ENCODE results near the gene SNTG2.
"Not testable (repeated sequence)": the region's sequence is repeated elsewhere in the genome, so short reads cannot be mapped to it uniquely, and the experiment has no call there.

The SNTG2 gene

GRCh38 chr2:1129982-1130381 lies 179.3 kb downstream of the SNTG2 start:
- FAIRE-seq, result no peak
- DNase-seq (ENCODE audit: insufficient read length), result no peak
- no peak for TF ChIP-seq POLR2A (IDR thresholded peaks at IDR 0.05; ENCODE audit: low read depth, low read length)
- TF ChIP-seq TAF1 (IDR thresholded peaks at IDR 0.05; ENCODE audit: borderline replicate concordance, low read depth, low read length), result no peak

DNA sequence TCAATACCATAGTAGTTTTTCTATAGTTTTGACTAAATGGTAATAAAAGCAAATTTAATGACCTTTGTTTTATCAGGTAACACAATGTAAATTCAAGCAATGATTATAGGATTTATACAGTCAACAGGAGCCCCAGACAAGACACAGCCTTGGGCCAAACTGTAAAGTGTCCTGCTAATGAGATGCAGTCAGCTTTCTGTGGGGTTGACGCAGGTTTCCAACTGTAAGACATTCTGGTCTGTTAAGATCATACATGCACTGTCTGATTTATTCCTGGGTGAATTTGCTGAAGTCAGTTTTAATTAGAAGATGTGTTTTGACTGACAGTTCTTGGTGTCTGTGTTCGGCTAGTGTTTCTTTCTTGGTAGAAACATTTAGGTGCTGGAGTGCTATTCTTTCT lies 180.3 kb downstream of the SNTG2 start:
- no peak for DNase-seq (ENCODE audit: insufficient read length)
- FAIRE-seq, result no peak
- TF ChIP-seq POLR2AphosphoS5 (IDR thresholded peaks at IDR 0.05; ENCODE audit: low read depth, low read length) (no peak), POLR2A (IDR thresholded peaks at IDR 0.05; ENCODE audit: low read depth, low read length) (no peak), TAF1 (IDR thresholded peaks at IDR 0.05; ENCODE audit: borderline replicate concordance, low read depth, low read length) (no peak)

DNA sequence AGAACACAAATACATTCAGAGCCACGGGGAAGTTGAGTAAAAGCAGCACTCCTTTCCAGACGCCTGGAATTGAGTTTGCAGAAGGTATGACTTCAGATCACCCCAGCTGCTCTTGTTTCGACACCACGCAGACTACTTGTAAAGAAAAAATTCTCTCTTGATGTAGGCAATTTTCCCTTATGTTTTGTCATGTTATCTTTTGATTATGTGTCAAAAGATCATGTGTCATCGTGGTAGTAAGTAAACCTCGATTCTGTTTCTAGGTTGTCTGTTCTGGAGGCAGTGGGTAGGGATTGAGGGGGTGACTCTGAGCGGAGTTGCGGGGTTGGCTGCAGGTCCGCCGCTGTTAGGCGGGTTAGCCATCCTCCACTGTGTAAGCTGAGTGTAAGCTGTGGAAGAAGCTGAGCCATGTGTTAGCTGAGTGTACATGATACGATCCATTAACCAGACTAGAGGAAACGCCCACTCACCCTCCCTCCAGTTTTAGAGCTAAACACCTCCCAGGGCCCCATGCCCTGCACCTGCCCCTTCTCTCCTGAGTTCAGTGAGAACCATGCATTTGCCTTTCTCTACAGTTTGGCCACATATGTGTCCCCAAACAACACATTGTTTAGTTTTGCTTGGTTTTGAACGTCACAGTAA lies 181.8 kb downstream of the SNTG2 start:
- DNase-seq (ENCODE audit: insufficient read length) (no peak), FAIRE-seq (no peak)
- TF ChIP-seq TAF1 (IDR thresholded peaks at IDR 0.05; ENCODE audit: borderline replicate concordance, low read depth, low read length) (no peak), POLR2A (IDR thresholded peaks at IDR 0.05; ENCODE audit: low read depth, low read length) (no peak), POLR2AphosphoS5 (IDR thresholded peaks at IDR 0.05; ENCODE audit: low read depth, low read length) (no peak)

DNA sequence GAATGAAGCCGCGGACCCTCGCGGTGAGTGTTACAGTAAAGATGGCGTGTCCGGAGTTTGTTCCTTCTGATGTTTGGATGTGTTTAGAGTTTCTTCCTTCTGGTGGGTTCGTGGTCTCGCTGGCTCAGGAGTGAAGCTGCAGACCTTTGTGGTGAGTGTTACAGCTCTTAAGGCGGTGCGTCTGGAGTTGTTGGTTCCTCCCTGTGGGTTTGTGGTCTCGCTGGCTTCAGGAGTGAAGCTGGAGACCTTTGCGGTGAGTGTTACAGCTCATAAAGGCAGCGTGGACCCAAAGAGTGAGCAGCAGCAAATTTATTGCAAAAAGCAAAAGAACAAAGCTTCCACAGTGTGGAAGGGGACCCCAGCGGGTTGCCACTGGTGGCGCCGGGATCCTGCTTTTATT lies 183.2 kb downstream of the SNTG2 start:
- FAIRE-seq; DNase-seq (ENCODE audit: insufficient read length): not testable (repeated sequence)

DNA sequence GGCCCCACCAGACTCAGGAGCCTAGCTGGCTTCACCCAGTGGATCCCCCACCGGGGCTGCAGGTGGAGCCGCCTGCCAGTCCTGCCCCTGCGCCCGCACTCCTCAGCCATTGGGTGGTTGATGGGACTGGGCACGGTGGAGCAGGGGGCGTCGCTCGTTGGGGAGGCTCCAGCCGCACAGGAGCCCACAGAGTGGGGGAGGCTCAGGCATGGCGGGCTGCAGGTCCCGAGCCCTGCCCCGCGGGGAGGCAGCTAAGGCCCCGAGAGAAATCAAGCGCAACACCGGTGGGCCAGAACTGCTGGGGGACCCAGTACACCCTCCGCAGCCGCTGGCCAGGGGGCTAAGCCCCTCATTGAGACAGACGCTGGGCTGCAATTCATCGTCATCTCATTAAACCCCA lies 184.0 kb downstream of the SNTG2 start:
- no peak for FAIRE-seq
- TF ChIP-seq TAF1 (IDR thresholded peaks at IDR 0.05; ENCODE audit: borderline replicate concordance, low read depth, low read length) (no peak), POLR2A (IDR thresholded peaks at IDR 0.05; ENCODE audit: low read depth, low read length) (no peak), POLR2AphosphoS5 (IDR thresholded peaks at IDR 0.05; ENCODE audit: low read depth, low read length) (no peak)
- DNase-seq (ENCODE audit: insufficient read length), result no peak

GRCh38 chr2:1136067-1136466 lies 185.4 kb downstream of the SNTG2 start:
- DNase-seq (ENCODE audit: insufficient read length), result no peak
- TF ChIP-seq POLR2AphosphoS5 (IDR thresholded peaks at IDR 0.05; ENCODE audit: low read depth, low read length) (no peak), TAF1 (IDR thresholded peaks at IDR 0.05; ENCODE audit: borderline replicate concordance, low read depth, low read length) (no peak), POLR2A (IDR thresholded peaks at IDR 0.05; ENCODE audit: low read depth, low read length) (no peak)
- FAIRE-seq, result no peak

- FAIRE-seq (no peak), DNase-seq (ENCODE audit: insufficient read length) (no peak)
- TF ChIP-seq TAF1 (IDR thresholded peaks at IDR 0.05; ENCODE audit: borderline replicate concordance, low read depth, low read length) (no peak), POLR2A (IDR thresholded peaks at IDR 0.05; ENCODE audit: low read depth, low read length) (no peak), POLR2AphosphoS5 (IDR thresholded peaks at IDR 0.05; ENCODE audit: low read depth, low read length) (no peak)
Measured at GRCh38 chr2:1136846-1137245, 186.2 kb downstream of the SNTG2 start.

DNA sequence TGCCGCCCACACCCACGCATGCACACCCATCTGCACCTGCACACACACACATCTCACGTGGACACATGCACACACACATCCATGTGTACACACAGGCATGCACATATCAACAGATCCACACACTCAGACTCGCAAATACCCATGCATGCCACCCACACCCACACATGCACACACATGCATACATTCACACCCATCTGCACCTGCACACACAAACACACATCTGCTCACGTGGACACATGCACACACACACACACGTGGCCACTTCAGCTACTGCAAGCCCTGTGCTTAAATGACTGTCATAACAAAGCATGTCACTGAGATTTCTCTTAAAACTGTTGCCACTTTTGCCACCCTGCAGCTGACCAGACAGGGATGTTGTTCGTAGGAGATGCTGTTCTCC lies 186.6 kb downstream of the SNTG2 start:
- no peak for TF ChIP-seq TAF1 (IDR thresholded peaks at IDR 0.05; ENCODE audit: borderline replicate concordance, low read depth, low read length)
- no peak for TF ChIP-seq POLR2A (IDR thresholded peaks at IDR 0.05; ENCODE audit: low read depth, low read length)
- TF ChIP-seq POLR2AphosphoS5 (IDR thresholded peaks at IDR 0.05; ENCODE audit: low read depth, low read length), result no peak
- no peak for FAIRE-seq
- DNase-seq (ENCODE audit: insufficient read length), result no peak

DNA sequence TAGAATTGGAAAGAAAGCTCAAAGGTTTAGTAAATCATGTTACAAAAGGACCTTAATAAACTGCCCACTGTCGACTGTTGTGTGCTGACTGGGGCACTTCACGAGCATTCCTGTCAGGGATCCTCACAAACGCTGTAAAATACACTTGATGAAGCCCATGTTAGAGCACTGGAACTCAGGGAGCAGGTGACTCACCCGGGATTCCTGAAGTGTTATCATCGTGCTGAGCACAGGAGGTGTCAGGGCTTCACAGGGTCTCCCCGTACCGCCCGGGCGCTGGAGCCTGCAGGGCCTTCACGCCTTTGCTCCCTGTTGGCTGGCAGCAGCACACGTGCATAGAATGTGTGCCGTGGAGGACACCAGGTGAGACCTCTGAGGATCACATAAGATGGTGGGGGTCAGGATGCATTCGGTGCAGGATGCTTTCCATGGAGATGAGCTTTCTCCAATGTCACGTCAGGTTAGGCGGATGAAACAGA lies 187.3 kb downstream of the SNTG2 start:
- DNase-seq (ENCODE audit: insufficient read length) (no peak), FAIRE-seq (no peak)
- TF ChIP-seq TAF1 (IDR thresholded peaks at IDR 0.05; ENCODE audit: borderline replicate concordance, low read depth, low read length) (no peak), POLR2AphosphoS5 (IDR thresholded peaks at IDR 0.05; ENCODE audit: low read depth, low read length) (no peak), POLR2A (IDR thresholded peaks at IDR 0.05; ENCODE audit: low read depth, low read length) (no peak)

DNA sequence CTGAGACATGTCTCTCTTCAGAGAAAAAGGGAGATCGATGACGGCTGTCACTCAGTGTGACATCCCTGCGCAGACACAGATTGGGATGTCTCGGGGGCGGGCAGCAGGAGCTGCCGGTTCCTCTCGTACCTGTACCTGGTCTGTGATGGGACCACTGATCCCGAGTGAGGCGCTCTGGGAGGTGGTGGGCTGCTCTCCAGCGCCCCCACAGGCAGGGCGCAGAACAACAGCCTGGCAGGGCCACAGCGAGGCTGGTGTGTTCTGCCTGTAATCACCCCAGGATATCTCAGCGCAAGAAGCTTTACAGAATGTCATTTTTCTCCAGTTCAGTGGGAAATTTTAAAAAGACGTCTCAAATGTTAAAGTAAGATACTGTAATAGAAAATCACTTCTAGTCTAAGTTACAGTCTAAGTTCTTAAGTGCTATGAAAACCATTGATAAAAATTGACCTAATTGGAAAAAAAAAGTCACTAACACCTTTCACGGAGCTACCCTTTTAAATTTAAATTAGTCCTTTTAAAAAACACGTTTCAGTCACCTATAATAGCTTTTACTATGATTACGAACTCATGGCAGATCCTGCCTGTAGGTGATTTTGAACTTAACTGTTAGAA lies 189.8 kb downstream of the SNTG2 start:
- FAIRE-seq (no peak), DNase-seq (ENCODE audit: insufficient read length) (no peak)
- no peak for TF ChIP-seq POLR2AphosphoS5 (IDR thresholded peaks at IDR 0.05; ENCODE audit: low read depth, low read length)
- no peak for TF ChIP-seq POLR2A (IDR thresholded peaks at IDR 0.05; ENCODE audit: low read depth, low read length)
- no peak for TF ChIP-seq TAF1 (IDR thresholded peaks at IDR 0.05; ENCODE audit: borderline replicate concordance, low read depth, low read length)

DNA sequence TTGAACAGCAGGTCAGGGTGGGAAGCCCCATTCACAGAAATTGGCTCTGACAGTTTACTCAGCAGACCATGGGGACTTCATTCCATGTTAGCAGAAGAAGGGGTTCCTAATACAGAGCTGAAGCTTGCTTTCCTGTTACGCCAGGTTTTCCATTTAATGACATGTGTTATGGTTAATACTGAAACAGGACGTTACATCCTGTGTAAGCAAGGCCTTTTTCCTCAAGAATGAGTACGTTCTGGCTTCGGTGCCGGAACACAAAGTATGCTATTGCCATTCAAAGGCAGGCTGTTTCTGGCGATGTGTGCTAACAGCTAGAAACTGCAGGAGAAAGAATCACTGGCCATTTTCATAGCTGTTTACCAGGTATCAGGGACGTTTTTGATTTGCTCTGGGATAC lies 190.4 kb downstream of the SNTG2 start:
- DNase-seq (ENCODE audit: insufficient read length), result no peak
- TF ChIP-seq TAF1 (IDR thresholded peaks at IDR 0.05; ENCODE audit: borderline replicate concordance, low read depth, low read length), result no peak
- TF ChIP-seq POLR2A (IDR thresholded peaks at IDR 0.05; ENCODE audit: low read depth, low read length), result no peak
- TF ChIP-seq POLR2AphosphoS5 (IDR thresholded peaks at IDR 0.05; ENCODE audit: low read depth, low read length), result no peak
- no peak for FAIRE-seq

DNA sequence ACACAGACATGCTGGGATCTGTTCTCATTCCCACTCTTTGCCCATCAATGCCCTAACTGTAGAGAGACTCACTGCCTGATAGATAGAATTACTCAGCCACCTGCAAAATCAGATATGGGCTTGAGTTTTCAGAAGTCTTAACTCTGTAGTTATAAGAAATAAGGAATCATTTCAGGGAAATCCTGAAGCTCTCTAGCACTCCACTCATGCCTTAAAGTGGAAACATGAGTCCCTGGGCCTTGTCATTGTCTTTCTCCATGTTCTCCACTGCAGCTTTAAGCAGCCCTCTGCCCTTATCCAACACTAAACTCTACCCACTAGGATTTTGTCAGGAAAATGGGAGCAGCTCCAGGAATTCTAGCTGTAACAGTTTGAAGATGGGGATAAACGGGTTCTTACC lies 192.5 kb downstream of the SNTG2 start:
- DNase-seq (ENCODE audit: insufficient read length) (no peak), FAIRE-seq (no peak)
- no peak for TF ChIP-seq POLR2AphosphoS5 (IDR thresholded peaks at IDR 0.05; ENCODE audit: low read depth, low read length)
- TF ChIP-seq POLR2A (IDR thresholded peaks at IDR 0.05; ENCODE audit: low read depth, low read length), result no peak
- TF ChIP-seq TAF1 (IDR thresholded peaks at IDR 0.05; ENCODE audit: borderline replicate concordance, low read depth, low read length), result no peak
